ENCODE data around the gene ABHD6. TPM values are rescaled to one million over a fixed set of nuclear protein-coding genes. Genes with fewer than 3 reads are reported as not detected.

The ABHD6 gene
- total RNA-seq, 1 experiment from 2014 or later = 3.4 TPM

- TF ChIP-seq, protein P1, sequence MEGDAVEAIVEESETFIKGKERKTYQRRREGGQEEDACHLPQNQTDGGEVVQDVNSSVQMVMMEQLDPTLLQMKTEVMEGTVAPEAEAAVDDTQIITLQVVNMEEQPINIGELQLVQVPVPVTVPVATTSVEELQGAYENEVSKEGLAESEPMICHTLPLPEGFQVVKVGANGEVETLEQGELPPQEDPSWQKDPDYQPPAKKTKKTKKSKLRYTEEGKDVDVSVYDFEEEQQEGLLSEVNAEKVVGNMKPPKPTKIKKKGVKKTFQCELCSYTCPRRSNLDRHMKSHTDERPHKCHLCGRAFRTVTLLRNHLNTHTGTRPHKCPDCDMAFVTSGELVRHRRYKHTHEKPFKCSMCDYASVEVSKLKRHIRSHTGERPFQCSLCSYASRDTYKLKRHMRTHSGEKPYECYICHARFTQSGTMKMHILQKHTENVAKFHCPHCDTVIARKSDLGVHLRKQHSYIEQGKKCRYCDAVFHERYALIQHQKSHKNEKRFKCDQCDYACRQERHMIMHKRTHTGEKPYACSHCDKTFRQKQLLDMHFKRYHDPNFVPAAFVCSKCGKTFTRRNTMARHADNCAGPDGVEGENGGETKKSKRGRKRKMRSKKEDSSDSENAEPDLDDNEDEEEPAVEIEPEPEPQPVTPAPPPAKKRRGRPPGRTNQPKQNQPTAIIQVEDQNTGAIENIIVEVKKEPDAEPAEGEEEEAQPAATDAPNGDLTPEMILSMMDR (IDR thresholded peaks at IDR 0.05; ENCODE audit: unreplicated experiment) = no peak
- no TSS peak for BruUV-seq (replicated peaks)
- Mint-ChIP-seq H3K9me3 (ENCODE audit: unreplicated experiment) (no peaks in the 10 kb centered on the region), H3K27ac (ENCODE audit: low read depth, unreplicated experiment) (peak overlapping the region; percentile 19), H3K36me3 (ENCODE audit: insufficient read depth, unreplicated experiment) (no peaks in the 10 kb centered on the region), H3K27me3 (ENCODE audit: insufficient read depth, unreplicated experiment) (peaks cover 11% of the 10 kb centered on the region), H3K4me1 (ENCODE audit: insufficient read depth, unreplicated experiment) (no peaks in the 10 kb centered on the region), H3K4me3 (ENCODE audit: unreplicated experiment) (no peak overlapping the region)
- DNase-seq (ENCODE audit: unreplicated experiment) = no peak
- POLR2A ChIA-PET = interaction anchor here (0.5 to 5.5 kb wide), 2 partner anchors 16 to 111 kb away, joined by 3 to 71 read pairs; no protein-coding TSS in a partner anchor
- CTCF ChIA-PET = interaction anchor here (0.6 to 10.5 kb wide), 13 partner anchors 8 to 1129 kb away, joined by 3 to 254 read pairs (median 8); partner anchors contain the start of genes HTD2 and RPP14
- intact Hi-C loops (cut with micrococcal nuclease) = no loop called here
Observed at GRCh38 chr3:58298190-58298589, 60.6 kb downstream of the ABHD6 start.

- H3K4me3 Mint-ChIP-seq (ENCODE audit: unreplicated experiment) = no peak overlapping the region
Observed at GRCh38 chr3:58299075-58299474, 61.5 kb downstream of the ABHD6 start.

DNA sequence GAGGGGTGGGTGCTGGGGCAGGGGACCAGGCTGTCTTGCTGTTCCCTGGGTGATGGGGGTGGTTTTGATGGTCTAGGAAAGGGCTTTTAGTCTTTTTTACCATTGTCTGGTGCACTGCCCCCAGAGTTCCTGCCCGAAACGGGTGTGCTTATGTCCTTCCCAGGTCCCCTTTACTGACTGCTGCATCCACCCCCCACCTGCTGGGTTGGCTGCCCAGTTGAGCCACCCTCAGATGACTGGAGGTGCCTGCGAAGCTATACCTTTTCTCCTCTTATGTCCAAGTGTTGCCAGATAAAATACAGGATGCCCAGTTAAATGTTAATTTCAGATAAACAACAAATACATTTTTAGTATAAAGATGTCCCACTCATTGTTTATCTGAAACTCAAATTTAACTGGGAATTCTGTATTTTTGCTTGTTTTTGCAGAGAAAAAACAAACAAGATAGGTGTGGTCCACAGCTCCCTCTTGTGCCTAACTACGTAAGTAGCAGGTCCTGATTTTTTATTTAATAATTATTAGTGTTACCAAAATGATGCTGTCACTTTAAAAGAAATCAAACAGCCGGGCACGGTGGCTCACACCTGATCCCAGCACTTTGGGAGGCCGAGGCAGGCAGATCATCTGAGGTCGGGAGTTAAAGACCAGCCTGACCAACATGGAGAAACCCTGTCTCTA, 62.4 kb downstream of the ABHD6 start:
- intact Hi-C loops (cut with micrococcal nuclease) = loop anchor here (1.0 to 10.0 kb wide), 4 partner anchors 63 to 345 kb away; partner anchors contain the start of gene ABHD6
- TF ChIP-seq, protein P1 (IDR thresholded peaks at IDR 0.05; ENCODE audit: unreplicated experiment) = peak; percentile 54
- H3K27ac Mint-ChIP-seq (ENCODE audit: low read depth, unreplicated experiment) = no peak overlapping the region
- ChIA-PET POLR2A (interaction anchor here (0.9 to 5.5 kb wide), 6 partner anchors 34 to 113 kb away, joined by 3 to 71 read pairs (median 7); partner anchors contain the start of gene ABHD6), CTCF (interaction anchor here (0.6 to 10.5 kb wide), 28 partner anchors 8 to 294 kb away, joined by 3 to 254 read pairs (median 5); no protein-coding TSS in a partner anchor)
- peak; percentile 38 for DNase-seq (ENCODE audit: unreplicated experiment)
- H3K4me1 Mint-ChIP-seq (ENCODE audit: insufficient read depth, unreplicated experiment) = no peaks in the 10 kb centered on the region
- H3K36me3 Mint-ChIP-seq (ENCODE audit: insufficient read depth, unreplicated experiment) = no peaks in the 10 kb centered on the region
- peaks cover 11% of the 10 kb centered on the region for H3K27me3 Mint-ChIP-seq (ENCODE audit: insufficient read depth, unreplicated experiment)
- BruUV-seq (replicated peaks) = no TSS peak
- no peaks in the 10 kb centered on the region for H3K9me3 Mint-ChIP-seq (ENCODE audit: unreplicated experiment)
- no peak overlapping the region for H3K4me3 Mint-ChIP-seq (ENCODE audit: unreplicated experiment)

More at GRCh38 chr3:58299075-58299474, 61.5 kb downstream of the ABHD6 start:
- intact Hi-C loops (cut with micrococcal nuclease) = no loop called here
- H3K27me3 Mint-ChIP-seq (ENCODE audit: insufficient read depth, unreplicated experiment) = peaks cover 11% of the 10 kb centered on the region
- no peaks in the 10 kb centered on the region for H3K4me1 Mint-ChIP-seq (ENCODE audit: insufficient read depth, unreplicated experiment)
- H3K36me3 Mint-ChIP-seq (ENCODE audit: insufficient read depth, unreplicated experiment) = no peaks in the 10 kb centered on the region
- TF ChIP-seq, protein P1 (IDR thresholded peaks at IDR 0.05; ENCODE audit: unreplicated experiment) = no peak
- POLR2A ChIA-PET = interaction anchor here (1.7 to 5.5 kb wide), 2 partner anchors 61 to 112 kb away, joined by 9 to 71 read pairs; partner anchors contain the start of gene ABHD6
- no peak overlapping the region for H3K27ac Mint-ChIP-seq (ENCODE audit: low read depth, unreplicated experiment)
- H3K9me3 Mint-ChIP-seq (ENCODE audit: unreplicated experiment) = no peaks in the 10 kb centered on the region
- CTCF ChIA-PET = interaction anchor here (0.8 to 10.5 kb wide), 19 partner anchors 7 to 293 kb away, joined by 3 to 254 read pairs (median 6); no protein-coding TSS in a partner anchor
- no peak for DNase-seq (ENCODE audit: unreplicated experiment)
- BruUV-seq (replicated peaks) = no TSS peak

Data from MCF 10A (cell line).